HG03108 (cell line): ENCODE data around the gene GPC3.
"Not testable (repeated sequence)": the region's sequence is repeated elsewhere in the genome, so short reads cannot be mapped to it uniquely, and the experiment has no call there.

Experiments
- ATAC-seq: cut with Tn5 transposase; IDR thresholded peaks from one replicate; pipeline ENCODE4 v1.9.1; 2021; ENCODE audit warnings: moderate library complexity; ENCODE audit not compliant: unreplicated experiment

Gene GPC3

DNA sequence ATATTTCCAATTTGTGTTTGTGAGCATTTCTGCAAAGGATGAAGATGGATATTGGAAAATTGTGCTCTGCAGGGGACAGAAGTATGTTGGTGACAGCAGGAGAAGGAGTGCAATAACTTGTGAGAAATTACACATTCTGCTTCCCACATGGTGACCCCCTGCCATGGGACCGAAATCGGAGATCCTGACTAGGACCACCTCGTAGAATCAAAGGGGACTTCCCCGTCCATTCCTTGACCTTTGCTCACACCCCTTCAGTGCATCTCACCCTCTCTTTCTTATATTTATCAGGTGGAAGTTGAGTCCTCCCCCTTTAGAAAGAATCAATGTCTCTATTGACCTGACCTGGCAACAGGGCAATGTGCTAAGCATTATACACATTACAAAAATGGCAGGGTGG, 451.2 kb downstream of the GPC3 start:
- no peak for ATAC-seq

DNA sequence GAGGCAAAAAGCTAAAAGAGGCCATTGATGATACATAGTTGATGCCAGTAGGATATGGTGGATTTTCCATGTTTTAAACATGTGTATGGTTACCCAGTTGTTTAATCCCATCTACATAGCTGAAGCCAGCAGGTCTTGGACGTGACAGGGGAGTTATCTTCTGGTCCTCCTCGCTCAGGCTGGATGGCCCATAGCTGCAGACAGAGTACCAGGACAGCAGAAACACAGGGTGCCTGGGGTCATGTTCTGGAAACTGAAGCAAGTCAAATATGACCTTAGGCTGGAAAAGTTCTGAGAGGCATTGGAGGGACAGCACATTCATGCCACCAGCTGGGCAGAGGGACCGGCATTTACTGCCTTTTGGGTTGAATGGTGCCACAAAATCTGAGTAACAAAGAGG, 452.1 kb downstream of the GPC3 start:
- no peak for ATAC-seq

- no peak for ATAC-seq
These were observed 454.4 kb downstream of the GPC3 start for GRCh38 chrX:133530960-133531359.

DNA sequence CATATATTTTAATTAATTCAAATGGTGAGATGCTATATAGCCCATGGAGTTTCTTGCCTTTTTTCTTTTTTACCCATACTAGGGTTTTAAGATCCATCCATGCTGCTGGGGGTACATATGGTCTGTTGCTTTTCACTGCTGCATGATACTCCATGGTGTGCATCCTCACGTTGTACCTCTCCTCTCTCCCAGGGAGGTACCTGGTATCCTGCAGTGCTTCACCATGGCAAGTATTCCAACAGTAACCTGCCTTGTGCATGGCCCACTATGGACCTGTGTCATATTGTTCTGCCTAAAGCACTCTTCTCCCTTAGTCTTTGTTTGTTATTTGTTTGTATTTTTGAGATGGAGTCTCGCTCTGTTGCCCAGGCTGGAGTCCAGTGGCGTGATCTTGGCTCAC, 455.8 kb downstream of the GPC3 start:
- ATAC-seq = no peak

GRCh38 chrX:133527825-133528224, 457.6 kb downstream of the GPC3 start:
- no peak for ATAC-seq

GRCh38 chrX:133527415-133527814, 458.0 kb downstream of the GPC3 start:
- ATAC-seq = no peak

- ATAC-seq = not testable (repeated sequence)
These were observed 458.6 kb downstream of the GPC3 start for GRCh38 chrX:133526773-133527172.

GRCh38 chrX:133523526-133523925, 461.9 kb downstream of the GPC3 start:
- ATAC-seq = no peak

DNA sequence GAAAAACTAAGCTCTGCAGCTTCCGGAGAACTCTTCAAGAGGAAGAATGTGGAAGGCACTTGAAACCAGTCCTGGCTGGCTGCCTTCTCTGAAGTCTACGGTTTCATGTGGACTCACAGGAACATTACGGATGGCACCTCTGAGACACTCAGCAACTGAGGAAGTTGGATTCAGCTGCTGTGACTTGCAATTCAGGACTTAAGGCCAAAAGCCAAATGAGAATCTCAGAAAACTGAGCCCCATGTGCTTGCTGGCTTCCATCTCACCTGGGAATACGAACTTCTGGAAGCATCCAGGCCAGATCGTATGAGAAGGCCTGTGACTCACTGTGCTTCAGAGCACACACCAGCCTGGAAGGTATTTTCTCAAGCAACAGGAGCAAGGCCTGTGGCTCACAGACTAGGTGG, 462.3 kb downstream of the GPC3 start:
- no peak for ATAC-seq

GRCh38 chrX:133516686-133517085, 468.7 kb downstream of the GPC3 start:
- ATAC-seq = no peak

DNA sequence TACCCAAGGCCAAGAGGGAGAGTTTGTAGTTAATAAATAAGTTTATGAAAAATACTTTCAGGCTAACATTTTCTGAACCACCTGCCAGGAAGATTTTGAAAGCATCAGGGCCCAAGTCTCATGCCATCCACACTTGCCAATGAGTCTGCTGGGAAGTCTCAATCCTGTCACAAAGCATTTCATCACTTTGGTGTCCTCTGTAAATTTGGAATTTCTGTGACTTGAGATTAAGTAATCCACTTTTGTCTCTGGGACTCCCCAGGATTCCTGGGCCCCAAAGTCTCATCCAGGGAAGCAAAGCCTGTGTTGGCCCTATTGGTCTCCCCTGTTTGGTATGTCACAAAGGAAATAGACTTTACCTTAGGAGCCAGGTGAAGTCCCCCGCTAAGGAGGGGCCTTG, 470.9 kb downstream of the GPC3 start:
- no peak for ATAC-seq

DNA sequence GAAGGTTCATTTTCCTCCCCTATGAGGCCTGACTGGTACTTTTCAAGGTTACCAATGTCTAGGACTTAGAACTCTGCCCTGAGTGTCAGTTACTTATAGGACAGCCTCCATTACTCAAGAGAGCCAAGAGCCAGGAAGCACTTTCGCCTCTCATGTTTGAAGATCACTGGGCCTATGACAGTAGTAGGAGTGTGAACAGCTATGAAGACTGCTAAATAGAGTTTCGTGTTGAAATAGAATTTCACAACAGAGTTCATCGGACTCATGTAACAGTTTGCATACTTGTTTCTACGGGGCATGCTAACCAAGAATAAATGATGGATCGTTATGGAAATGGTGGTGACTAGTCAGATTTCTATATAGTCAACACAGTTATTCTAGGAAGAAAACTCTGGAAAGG, 472.3 kb downstream of the GPC3 start:
- no peak for ATAC-seq

DNA sequence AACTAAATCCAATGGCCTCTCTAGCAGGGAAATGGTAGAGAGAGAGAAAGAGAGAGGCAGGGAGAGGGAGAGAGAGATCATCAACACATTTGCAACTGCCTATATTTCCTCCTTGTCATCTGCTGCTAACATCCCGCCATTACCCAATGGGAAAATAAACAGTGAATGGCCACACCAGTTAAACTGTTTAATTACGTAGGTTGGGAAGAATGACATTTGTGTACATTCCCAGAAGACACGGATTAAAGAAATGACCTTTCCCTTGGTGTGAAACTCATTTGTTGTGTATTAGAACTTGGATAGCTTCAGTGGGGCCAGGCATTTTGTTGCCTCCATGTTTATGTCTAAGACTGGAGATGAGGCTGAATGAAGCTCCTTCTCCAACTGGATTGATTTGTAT, 474.4 kb downstream of the GPC3 start:
- no peak for ATAC-seq

DNA sequence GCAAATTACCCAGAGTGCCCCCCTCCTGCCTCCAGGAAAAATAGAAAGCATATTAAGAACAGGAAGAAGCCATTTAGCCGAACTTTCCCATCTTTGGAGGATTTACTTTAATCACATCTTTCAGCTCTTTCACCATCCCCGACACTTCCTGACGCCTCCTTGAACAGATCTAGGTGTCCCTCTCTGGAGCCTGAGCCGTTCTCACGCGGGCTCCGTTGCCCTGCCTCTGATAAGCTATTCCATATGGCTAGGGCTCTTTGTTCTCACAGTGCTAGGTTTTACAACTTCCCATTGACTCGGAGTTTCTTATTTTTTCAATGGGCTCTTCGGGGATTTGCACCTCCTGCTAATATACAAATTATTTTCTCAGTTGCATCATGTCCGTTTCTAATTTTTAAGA, 488.0 kb downstream of the GPC3 start:
- ATAC-seq = no peak

GRCh38 chrX:133495464-133496391, 489.7 kb downstream of the GPC3 start:
- no peak for ATAC-seq

- ATAC-seq = no peak
These were observed 492.0 kb downstream of the GPC3 start for GRCh38 chrX:133493366-133493765.

DNA sequence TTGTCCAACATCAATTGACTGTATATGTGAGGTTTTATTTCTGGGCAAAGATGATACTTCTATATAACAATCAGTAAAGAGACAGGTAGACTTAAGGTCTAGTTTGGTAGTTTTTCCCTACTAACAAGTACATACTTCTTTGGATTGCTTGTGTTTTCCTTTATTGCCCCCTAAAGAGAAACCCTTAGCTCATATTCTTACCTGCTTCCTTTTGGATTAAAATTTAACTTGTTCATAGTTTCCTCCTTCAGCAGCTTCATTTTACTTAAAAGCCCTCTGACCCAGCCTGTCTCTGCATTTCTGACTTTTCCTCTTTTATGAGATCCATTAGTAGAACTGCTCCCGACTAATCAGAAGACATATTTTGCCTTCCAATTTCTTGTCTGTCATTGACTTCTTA, 494.4 kb downstream of the GPC3 start:
- ATAC-seq = no peak
